GM18505 (cell line): Measurements from ENCODE around the gene DCLRE1C.
"Not testable (repeated sequence)": the region's sequence is repeated elsewhere in the genome, so short reads cannot be mapped to it uniquely, and the experiment has no call there.

Source experiments
- ATAC-seq: cut with Tn5 transposase; IDR thresholded peaks from one replicate; pipeline ENCODE4 v1.9.1; 2021; ENCODE audit not compliant: unreplicated experiment
- POLR2A ChIP-seq: IDR thresholded peaks from 4 replicates; pipeline ENCODE4 v1.6.1; 2011; ENCODE audit warnings: borderline replicate concordance; ENCODE audit not compliant: insufficient read depth, insufficient read length; ENCODE audit errors: extremely low read depth

Gene DCLRE1C

DNA sequence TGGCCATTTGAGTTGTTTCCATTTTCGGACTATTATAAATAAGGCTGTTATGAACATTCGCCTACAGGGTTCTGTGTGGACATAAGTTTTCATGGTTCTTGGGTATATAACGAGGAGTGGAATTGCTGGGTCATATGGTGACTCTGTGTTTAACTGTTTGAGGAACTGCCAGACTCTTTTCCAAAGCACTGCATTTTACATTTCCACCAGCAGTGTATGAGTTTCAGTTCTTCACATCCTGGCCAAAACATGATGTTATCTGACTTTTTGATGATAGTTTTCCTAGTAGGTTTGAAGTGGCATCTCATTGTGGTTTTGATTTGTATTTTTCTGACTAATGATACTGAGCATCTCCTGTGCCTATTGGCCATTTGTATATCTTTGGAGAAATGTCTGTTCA lies 69.8 kb downstream of the DCLRE1C start:
- no peak for TF ChIP-seq POLR2A
- ATAC-seq, result no peak

DNA sequence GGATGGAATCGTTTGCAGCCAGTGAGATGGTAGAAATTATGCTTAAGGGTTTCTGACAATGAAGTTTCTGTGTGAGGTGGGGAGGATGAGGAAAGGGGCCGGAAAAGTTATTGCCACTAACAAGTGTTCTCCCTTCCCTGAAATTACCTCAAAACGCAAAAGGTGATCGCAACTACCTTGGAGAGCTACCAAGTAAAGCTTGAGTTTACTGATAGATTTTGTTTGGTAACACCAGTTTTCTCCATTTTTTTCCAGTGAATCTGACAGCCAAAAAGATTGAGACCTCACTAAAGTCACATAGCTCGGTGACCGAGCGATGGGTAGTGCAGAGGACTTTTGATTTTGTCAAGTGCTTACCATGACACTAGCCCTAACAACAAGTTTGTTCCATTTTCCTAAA lies 73.7 kb downstream of the DCLRE1C start:
- no peak for ATAC-seq
- no peak for TF ChIP-seq POLR2A

DNA sequence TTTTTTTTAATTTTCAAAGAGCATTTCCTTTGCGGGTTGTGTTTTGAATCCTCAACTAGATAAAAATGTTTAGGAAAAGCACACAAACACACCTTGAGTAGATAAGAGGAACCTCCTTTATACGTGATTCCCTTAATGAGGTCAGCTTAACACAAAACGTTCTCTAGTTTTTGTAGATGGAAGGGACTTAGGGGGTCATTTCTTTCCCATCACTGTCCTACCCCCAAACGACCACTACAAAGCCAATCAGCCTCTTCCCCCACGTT lies 74.0 kb downstream of the DCLRE1C start:
- ATAC-seq, result no peak
- no peak for TF ChIP-seq POLR2A

DNA sequence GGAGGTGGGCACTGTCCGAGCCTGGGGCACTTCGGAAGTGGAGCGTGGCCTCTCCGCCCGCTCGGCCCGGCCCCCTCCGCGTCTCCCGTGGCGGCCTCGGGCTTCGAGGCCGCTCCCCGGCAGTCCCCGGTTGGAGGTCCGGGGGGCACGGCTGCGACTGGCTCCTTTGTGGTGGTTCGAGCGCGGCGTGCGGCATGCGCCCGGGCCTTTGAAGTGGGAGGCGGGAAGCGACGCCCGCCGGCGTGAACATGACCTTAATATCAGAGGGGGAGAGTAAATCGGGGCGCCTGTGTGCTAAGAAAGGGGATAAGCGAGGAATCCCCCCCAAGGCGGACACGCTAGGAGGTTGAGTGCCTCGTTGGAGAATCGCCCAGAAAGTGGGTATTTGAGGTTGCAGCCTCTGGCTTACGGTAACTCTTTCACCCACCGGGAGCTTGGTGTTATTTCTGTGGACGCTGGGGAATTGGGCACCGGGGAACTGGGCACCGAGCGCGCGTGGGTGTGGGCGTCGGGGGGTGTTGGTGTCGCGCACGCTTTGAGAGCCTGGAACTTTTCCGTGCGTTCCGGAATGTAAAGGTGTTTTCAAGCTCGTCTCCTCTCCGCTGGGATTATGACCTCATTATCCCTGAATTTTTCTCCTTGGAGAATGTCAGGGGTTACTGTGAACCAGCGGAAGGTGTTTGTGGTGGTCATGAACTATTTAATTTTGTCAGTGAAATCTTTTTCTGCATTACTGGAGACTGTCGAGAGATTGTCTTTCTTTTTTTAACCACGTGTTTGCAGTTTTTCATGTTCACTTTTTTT lies 74.6 kb downstream of the DCLRE1C start:
- ATAC-seq, result peak; percentile 27
- TF ChIP-seq POLR2A, result no peak

DNA sequence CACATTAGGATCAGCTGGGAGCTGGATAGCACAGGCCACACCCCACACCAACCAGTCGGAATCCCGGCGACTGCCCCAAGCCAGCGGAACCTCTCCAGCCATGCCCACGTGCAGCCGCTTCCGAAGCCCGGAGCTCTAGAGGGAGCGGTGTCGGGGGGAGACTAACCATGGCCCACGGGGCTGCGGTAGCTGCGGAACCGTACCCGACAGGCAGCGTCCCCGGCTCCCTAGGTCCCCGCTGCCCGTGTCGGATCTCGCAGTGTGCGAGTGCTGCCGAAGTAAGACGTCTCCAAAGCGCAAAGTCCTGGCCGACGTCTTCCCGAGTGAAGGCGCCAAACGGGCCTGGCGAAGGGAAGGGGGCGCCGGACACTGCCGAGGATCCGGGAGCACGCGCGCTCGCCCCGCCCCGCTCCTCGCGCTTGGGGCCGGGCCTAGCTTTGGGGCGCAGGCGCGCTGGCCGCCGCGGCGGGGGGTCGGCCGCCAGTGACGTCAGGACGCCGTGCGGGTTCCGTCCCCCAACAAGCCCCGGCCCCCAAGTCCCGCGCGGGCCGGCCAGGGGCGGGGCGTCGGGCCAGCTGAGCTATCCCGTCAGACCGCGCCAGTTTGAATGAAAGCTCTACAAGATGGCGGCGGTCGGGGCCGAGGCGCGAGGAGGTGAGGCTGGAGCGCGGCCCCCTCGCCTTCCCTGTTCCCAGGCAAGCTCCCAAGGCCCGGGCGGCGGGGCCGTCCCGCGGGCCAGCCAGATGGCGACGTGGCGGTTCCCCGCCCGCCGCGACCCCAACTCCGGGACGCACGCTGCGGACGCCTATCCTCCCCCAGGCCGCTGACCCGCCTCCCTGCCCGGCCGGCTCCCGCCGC lies 75.4 kb downstream of the DCLRE1C start, which contains the start of gene SUV39H2:
SUV39H2 (plus strand) TSS at position 601 of the 858 bp plus-strand sequence; CDS start at position 624, 23 bp downstream.
- peak; percentile 73 for TF ChIP-seq POLR2A
- ATAC-seq, result peak; percentile 86

DNA sequence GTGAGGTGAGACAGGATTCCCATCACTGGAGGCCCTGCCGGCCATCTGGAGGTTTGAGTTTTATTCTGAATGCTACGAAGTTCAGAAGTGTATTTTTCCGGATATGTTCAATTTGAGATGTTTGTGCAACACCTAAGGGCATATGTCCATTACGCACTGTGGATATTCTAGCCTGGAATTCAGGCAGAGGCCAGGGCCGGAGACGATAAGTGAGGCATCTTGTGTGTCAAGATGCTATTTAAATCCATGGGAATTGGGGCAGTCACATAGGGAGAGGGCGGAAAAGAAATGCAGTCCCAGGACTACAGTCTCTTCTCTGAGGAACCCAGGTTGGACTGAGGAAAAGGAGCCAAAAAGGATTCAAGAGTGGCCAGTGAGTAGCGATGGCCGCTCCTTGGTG lies 77.1 kb downstream of the DCLRE1C start:
- ATAC-seq, result no peak
- no peak for TF ChIP-seq POLR2A

DNA sequence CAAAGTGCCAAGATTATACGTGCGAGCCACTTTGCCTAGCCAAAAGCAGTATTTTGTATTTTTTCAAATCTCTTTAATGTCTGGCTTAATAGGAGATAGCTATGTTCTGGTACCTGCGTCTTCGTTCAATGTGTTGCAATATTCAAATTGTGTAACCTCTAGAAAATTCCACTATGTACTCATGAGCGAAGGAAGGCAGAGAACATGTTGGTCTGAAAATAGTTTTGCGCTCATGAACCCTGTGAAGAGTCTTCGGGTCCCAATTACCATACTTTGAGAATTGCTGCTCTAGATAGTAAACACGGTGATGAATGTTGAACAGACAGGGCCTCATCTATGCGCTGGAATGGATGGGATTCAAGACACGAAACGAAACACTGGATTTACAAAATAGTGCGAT lies 78.0 kb downstream of the DCLRE1C start:
- no peak for TF ChIP-seq POLR2A
- no peak for ATAC-seq

DNA sequence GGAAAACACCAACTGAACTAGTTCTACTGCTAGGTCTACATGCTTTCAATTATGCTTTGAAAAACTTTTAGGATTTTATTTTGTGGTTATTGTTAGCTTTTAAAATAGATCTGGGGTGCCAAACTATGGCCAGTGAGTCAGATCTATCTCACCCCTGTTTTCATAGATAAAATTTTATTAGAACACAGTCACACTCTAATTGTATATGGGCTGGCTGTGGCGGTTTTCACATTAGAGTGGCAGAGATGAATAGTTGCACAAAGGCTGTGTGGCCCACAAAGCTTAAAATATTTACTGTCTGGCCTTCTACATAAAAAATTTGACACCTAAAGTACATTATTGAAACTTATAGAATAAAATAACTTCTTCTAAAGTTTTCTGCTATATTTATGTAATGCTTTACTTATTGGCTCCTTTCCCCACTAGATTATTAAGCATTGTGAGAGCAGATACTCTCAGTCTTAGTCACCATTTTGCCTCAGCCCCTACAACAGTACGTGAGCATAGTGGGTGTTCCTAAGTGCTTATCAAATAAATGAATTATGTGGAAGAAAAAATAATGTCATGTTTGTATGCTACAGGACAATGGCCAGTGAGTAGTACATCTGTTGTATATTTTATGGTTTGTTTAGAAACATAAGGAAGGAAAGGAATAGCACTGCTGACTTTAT lies 80.7 kb downstream of the DCLRE1C start:
- peak; percentile 41 for ATAC-seq
- no peak for TF ChIP-seq POLR2A

DNA sequence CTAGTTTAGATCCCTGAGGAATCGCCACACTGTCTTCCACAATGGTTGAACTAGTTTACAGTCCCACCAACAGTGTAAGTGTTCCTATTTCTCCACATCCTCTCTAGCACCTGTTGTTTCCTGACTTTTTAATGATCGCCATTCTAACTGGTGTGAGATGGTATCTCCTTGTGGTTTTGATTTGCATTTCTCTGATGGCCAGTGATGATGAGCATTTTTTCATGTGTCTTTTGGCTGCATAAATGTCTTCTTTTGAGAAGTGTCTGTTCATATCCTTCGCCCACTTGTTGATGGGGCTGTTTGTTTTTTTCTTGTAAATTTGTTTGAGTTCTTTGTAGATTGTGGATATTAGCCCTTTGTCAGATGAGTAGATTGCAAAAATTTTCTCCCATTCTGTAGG lies 89.0 kb downstream of the DCLRE1C start:
- not testable (repeated sequence) for ATAC-seq

DNA sequence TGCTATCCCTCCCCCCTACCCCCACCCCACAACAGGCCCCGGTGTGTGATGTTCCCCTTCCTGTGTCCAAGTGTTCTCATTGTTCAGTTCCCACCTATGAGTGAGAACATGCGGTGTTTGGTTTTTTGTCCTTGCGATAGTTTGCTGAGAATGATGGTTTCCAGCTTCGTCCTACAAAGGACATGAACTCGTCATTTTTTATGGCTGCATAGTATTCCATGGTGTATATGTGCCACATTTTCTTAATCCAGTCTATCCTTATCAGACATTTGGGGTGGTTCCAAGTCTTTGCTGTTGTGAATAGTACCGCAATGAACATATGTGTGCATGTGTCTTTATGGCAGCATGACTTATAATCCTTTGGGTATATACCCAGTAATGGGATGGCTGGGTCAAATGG lies 89.4 kb downstream of the DCLRE1C start:
- not testable (repeated sequence) for ATAC-seq

DNA sequence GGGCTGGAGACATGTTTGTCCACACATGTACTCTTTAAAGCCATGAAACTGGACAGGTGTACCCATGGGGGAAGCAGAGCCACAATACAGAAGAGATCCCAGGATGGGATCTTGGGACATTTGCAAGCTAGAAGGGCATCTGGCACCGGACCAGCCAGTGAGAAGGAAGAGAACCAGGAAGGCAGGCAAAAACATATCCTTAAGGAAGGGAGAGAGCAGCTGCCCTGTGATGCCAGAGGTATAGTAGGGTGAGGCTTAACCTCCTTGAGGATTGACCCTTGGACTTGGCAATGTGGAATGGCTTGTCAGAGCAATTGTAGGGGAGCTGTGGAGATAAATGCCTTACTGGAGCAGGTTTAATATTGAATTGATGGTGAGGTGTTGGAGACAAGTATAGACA lies 93.1 kb downstream of the DCLRE1C start:
- no peak for ATAC-seq

DNA sequence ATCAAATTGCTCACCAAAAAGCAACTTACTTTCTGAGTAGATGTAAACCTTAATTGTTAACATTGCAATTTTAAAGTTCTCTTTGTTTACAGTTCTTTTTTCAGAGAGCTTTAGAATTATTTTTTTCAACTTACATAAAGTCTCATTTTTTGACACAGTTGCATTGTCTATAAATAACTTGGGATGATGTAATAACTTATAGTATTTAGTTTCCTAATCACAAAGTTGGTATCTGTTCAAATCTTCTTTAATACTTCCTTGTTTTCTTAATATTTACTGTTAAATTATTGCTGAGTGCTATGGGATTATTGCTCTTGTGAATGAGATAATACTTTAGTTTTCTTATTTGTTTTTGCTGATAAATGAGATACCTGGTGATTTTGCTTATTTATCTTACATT lies 94.1 kb downstream of the DCLRE1C start:
- no peak for ATAC-seq
- TF ChIP-seq POLR2A, result no peak

More for the DNA sequence above, 93.1 kb downstream of the DCLRE1C start:
- TF ChIP-seq POLR2A, result no peak

DNA sequence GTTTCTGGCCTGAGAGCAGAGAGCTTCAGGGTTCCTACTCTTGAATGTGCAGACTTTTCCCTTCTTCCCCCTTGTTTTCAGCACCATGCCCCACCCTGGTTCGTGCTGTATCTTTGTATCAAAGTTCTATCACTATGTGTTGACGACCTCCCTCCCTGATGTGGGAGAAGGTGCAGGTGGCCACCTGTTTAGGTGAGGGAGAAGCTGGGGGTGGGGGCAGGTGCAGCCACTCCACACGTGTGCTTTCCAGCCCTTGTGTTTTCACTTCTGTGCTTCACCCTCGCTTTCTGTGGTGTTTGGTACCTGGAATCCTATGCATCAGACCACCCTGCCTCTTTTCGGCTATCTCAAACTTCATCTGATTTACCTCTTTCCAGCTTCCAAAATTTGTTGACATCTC lies 94.9 kb downstream of the DCLRE1C start:
- ATAC-seq, result no peak

DNA sequence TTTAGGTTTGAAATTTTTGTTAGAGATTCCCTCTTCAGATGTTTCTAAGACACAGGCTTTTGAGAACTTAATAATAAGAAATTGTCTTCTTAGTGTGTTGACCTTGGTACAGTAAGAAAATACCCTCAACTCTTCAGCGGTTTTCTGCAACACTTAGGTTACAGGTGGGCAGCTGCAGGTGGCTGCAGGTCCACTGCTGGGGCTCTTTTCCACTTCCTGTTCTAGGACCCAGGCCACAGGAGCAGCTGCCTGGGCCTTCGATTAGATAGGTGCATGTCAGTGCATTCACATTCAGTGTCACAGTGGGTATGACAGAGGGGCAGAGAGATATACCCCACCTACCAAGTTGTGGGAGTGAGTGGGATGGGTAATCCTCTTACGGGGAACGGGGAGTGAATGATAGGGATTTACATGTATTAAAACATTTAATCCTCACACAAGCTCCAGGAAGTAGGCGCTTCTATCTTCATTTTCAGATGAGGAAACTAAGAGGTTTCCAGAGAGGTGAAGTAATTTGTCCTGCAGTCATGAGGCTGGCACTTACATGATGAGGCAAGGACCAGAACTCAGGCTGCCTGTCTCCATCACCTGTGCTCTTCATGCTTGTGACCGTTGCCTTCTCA lies 95.4 kb downstream of the DCLRE1C start:
- ATAC-seq, result no peak
- TF ChIP-seq POLR2A, result no peak

More for the DNA sequence above, 94.9 kb downstream of the DCLRE1C start:
- no peak for TF ChIP-seq POLR2A

DNA sequence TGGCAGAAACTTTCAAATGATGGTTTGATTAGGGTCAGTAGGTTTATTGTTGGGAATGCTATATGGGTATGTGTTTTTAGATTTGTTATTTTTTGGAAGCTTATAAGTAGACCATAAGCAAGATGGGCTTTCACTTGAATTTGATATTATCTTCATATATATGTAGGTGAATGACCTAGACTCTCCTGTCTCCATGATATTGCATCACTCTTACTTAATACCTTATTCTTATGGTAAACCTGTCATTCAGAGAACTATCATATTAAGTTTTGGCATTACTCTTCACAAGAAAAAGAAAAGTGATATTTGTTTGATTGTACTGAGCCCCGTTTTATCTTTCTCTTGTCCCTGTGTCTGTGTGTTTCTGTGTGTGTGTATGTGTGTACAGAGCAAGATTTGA lies 98.4 kb downstream of the DCLRE1C start:
- no peak for TF ChIP-seq POLR2A
- ATAC-seq, result no peak
